Measurements from ENCODE around the gene NFATC2. TPM values are rescaled to one million over a fixed set of nuclear protein-coding genes. Genes with fewer than 3 reads are reported as not detected.

Gene NFATC2
- total RNA-seq, 2 experiments from 2014 or later: 53.5 to 55.8 TPM

DNA sequence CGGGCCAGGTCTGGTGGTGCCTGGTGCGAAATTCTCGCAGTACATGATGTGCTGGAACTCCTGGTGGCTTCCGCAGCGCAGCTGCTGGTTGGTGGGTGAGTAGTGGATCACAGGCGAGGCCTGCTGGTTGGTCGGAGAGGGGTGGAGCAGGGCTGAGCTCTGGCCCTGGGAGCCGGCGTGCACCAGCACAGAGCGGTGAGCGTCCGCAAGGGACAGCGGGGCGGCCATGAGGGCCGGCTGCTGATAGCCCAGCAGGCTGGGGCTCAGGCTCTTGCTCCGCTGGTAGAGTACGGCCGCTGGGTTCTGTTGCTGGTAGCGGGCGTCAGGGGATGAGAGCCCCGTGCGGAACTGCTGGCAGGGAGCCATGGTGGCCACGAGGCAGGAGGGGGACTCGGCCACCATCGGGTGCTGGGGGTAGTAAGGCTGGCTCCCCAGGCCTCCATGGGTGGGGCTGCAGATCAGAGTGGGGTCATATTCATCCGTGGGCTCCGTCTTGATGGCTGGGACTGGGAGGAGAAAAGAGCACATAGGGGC, 110.2 kb downstream of the NFATC2 start:
- H3K36me3 Mint-ChIP-seq (ENCODE audit: low read depth): peaks cover 73% of the 10 kb centered on the region
- DNase-seq (no peak), ATAC-seq (no peak)
- H3K4me1 Mint-ChIP-seq (ENCODE audit: low read depth): peaks cover 56% of the 10 kb centered on the region
- no peak overlapping the region for H3K4me3 Mint-ChIP-seq
- H3K27ac Mint-ChIP-seq: peak overlapping the region; percentile 55
- POLR2A ChIA-PET: interaction anchor here (0.6 kb wide), 1 partner anchor 47 kb away, joined by 3 read pairs; no protein-coding TSS in a partner anchor
- CTCF ChIA-PET: interaction anchor here (0.9 to 1.2 kb wide), 3 partner anchors 47 to 192 kb away, joined by 3 read pairs; no protein-coding TSS in a partner anchor
- H3K27me3 Mint-ChIP-seq (ENCODE audit: low read depth): no peaks in the 10 kb centered on the region
- no peaks in the 10 kb centered on the region for H3K9me3 Mint-ChIP-seq (ENCODE audit: insufficient read depth)

DNA sequence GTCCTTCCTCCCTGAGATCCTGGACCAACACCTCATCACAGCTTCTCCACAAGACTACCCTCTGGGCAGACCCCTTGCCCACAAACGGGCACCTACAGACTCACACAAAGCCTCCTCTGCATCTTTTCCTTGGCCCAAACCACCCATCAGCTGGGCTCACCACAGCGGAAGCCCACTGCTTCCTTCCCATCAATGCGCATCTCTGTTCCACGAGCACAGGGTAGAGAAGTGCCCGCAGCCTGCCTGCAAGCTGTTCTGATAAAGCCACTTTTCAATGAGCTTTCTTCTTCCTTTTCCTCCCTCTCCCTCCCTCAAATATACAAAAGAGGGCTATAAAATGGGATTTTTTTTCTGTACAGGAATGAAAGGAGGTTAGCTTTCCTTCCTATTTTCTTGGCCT, 111.2 kb downstream of the NFATC2 start:
- peaks cover 77% of the 10 kb centered on the region for H3K36me3 Mint-ChIP-seq (ENCODE audit: low read depth)
- POLR2A ChIA-PET: interaction anchor here (0.6 kb wide), 1 partner anchor 25 kb away, joined by 3 read pairs; no protein-coding TSS in a partner anchor
- CTCF ChIA-PET: interaction anchor here (0.9 to 1.2 kb wide), 3 partner anchors 9 to 193 kb away, joined by 3 read pairs; no protein-coding TSS in a partner anchor

DNA sequence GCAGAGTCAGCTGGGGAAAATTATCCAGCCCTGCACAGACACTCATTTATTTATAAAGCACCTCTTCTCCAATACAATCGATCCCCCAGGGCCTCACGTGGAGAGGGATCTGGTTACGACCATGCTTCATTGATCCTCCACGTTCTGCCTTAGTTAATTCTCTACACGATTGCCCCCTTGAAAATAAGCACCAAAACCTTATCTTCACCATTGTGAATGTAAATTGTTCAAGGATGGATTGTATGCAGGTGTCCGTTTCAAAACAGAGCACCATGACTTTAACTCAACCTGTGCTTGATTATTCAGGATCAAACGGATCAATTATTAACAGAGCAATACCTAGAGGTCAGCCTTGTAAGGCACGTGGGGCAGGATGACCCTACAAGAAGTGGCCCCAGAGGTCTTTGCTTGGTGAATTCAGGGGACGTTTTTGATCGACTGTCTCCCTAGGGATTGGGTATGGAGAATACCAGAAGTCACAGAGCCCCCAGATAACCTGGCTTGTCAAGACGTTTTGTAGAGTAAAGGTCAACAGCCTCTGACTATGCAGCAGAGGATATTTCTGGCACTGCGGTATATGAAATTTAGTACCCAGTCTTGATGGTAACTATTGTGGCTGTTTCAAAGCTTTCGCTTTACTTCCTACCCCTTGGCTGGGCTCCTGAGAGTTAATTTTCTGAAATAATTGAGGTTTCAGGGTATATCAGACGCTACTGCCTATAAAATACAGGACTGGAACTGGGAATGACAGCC, 112.1 kb downstream of the NFATC2 start:
- no peaks in the 10 kb centered on the region for H3K9me3 Mint-ChIP-seq (ENCODE audit: insufficient read depth)

More for the DNA sequence above, 111.2 kb downstream of the NFATC2 start:
- no peaks in the 10 kb centered on the region for H3K9me3 Mint-ChIP-seq (ENCODE audit: insufficient read depth)
- DNase-seq: peak; percentile 53
- peak overlapping the region; percentile 39 for H3K4me3 Mint-ChIP-seq
- no peaks in the 10 kb centered on the region for H3K27me3 Mint-ChIP-seq (ENCODE audit: low read depth)
- H3K27ac Mint-ChIP-seq: peak overlapping the region; percentile 85
- ATAC-seq: peak; percentile 54
- peaks cover 62% of the 10 kb centered on the region for H3K4me1 Mint-ChIP-seq (ENCODE audit: low read depth)

DNA sequence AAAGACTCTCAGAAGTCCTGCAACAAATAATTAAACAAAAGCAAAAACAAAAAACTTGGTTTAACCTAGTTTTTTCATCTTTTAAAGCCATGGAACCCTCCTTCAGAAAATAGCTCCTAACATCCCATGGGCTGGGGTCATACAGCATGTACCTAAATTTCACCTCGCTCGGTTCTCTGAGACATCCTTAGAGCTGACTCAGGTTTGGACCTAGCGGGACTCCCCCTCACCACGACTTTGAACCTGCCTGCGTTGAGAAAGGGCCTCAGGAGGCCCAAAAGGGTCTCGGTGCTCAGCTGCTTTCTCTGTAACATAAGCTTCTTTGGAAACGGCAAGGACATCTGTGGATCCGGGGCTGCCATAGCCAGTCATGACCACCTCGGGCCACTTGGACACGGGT, 112.8 kb downstream of the NFATC2 start:
- no peaks in the 10 kb centered on the region for H3K27me3 Mint-ChIP-seq (ENCODE audit: low read depth)
- ChIA-PET CTCF (interaction anchor here (1.4 kb wide), 1 partner anchor 113 kb away, joined by 4 read pairs; the partner anchor contains the start of gene NFATC2), POLR2A (no interaction called here)
- no peak overlapping the region for H3K27ac Mint-ChIP-seq
- ATAC-seq: no peak
- peaks cover 76% of the 10 kb centered on the region for H3K4me1 Mint-ChIP-seq (ENCODE audit: low read depth)
- no peak for DNase-seq
- no peaks in the 10 kb centered on the region for H3K9me3 Mint-ChIP-seq (ENCODE audit: insufficient read depth)
- H3K4me3 Mint-ChIP-seq: no peak overlapping the region
- peaks cover 74% of the 10 kb centered on the region for H3K36me3 Mint-ChIP-seq (ENCODE audit: low read depth)

More for the DNA sequence above, 112.1 kb downstream of the NFATC2 start:
- ATAC-seq (no peak), DNase-seq (no peak)
- Mint-ChIP-seq H3K36me3 (ENCODE audit: low read depth) (peaks cover 78% of the 10 kb centered on the region), H3K4me3 (no peak overlapping the region), H3K27ac (no peak overlapping the region), H3K27me3 (ENCODE audit: low read depth) (no peaks in the 10 kb centered on the region), H3K4me1 (ENCODE audit: low read depth) (peaks cover 72% of the 10 kb centered on the region)
- ChIA-PET CTCF (interaction anchor here (1.2 to 1.4 kb wide), 2 partner anchors 8 to 112 kb away, joined by 3 to 4 read pairs; partner anchors contain the start of gene NFATC2), POLR2A (no interaction called here)

DNA sequence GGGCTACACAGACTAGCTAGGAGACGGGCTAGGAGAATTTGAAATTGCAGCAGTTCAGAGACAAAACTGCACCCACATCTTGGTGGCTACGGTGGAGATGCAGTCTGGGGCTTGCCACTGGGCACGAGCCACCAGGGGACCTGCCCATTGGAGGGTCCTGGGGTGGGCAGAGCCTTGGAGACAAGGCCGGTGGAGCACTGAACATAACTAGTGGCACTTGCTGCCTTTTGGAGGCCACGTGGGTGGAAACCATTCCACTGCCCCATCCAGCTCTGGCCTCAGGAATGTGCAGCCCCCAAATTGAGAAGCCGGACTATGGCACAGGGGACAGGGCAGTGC, 113.4 kb downstream of the NFATC2 start:
- Mint-ChIP-seq H3K4me3 (no peak overlapping the region), H3K36me3 (ENCODE audit: low read depth) (peaks cover 76% of the 10 kb centered on the region), H3K9me3 (ENCODE audit: insufficient read depth) (no peaks in the 10 kb centered on the region), H3K27ac (no peak overlapping the region), H3K4me1 (ENCODE audit: low read depth) (peaks cover 82% of the 10 kb centered on the region), H3K27me3 (ENCODE audit: low read depth) (no peaks in the 10 kb centered on the region)
- ATAC-seq (no peak), DNase-seq (no peak)
- CTCF ChIA-PET: interaction anchor here (1.4 kb wide), 1 partner anchor 113 kb away, joined by 4 read pairs; the partner anchor contains the start of gene NFATC2
- POLR2A ChIA-PET: no interaction called here

DNA sequence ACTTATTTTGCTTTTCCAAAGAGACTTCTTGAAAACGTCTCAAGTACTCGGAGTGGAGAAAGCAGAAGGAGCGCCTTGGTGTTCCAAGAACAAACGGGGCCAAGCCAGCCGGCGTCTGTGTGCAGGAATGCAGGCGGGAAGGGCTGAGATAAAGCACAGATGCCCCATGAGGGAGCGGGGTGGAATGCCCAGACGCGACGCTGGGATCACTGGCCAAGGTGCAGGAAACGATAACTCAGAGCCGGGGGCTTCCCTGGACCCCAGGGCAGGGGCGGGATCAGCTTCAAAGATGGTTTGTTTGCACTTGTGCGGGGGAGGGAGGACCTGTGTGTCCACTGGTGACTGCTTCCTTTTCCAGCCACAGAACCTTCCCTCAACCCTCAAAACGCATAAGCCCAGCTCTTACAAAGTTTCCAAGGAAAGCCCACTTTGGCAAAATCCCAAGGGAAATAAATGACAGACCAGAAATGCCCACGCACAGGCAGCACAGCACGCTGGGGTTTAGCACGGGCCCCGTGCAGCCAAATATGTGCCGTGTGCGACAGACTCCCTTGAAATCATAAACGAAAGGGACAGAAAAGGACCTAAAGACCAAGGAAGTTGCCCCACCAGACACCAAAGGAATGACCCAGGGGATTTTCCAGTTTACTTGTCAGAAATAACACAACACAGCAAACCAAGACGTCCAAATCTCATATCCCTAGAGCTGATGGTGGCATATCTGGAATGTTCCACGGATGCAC, 113.9 kb downstream of the NFATC2 start:
- POLR2A ChIA-PET: no interaction called here
- ATAC-seq: no peak

DNA sequence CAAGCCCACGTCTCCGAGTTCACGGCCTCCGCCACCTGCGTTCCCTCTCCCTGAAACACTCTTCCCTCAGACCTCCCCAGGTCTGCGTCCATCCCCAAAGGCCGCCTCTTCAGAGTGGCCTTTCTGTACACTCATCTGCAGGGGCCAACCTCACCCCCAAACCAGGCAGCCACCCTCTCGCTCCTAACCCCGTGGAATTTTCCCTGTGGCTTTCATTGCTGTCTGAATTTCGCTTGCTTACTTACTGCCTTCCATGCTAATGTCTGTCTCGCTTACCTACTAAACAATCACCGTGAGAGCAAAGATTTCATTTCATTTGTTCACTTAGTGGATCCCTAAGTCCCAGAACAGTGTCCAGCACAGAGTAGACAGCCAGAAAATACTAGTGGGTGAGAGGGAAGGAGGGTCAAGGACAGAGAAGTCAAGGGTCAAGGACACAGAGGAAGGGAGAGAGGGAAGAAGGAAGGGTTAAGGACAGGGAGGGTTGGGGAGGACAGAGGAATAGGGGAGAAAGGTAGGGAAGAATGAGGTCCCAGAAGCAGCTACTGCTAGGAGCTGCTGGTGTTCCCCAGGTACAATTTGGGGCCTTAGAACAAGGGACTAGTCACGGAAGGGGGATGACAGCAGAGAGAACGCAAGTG, 114.7 kb downstream of the NFATC2 start:
- Mint-ChIP-seq H3K36me3 (ENCODE audit: low read depth) (peaks cover 75% of the 10 kb centered on the region), H3K9me3 (ENCODE audit: insufficient read depth) (no peaks in the 10 kb centered on the region), H3K27me3 (ENCODE audit: low read depth) (no peaks in the 10 kb centered on the region), H3K4me3 (no peak overlapping the region), H3K4me1 (ENCODE audit: low read depth) (peaks cover 81% of the 10 kb centered on the region), H3K27ac (peak overlapping the region; percentile 82)
- no peak for ATAC-seq
- ChIA-PET CTCF (no interaction called here), POLR2A (no interaction called here)
- DNase-seq: no peak

More for the DNA sequence above, 113.9 kb downstream of the NFATC2 start:
- peaks cover 87% of the 10 kb centered on the region for H3K4me1 Mint-ChIP-seq (ENCODE audit: low read depth)
- H3K4me3 Mint-ChIP-seq: no peak overlapping the region
- H3K9me3 Mint-ChIP-seq (ENCODE audit: insufficient read depth): no peaks in the 10 kb centered on the region
- H3K36me3 Mint-ChIP-seq (ENCODE audit: low read depth): peaks cover 79% of the 10 kb centered on the region
- H3K27ac Mint-ChIP-seq: no peak overlapping the region
- CTCF ChIA-PET: interaction anchor here (1.4 kb wide), 1 partner anchor 114 kb away, joined by 4 read pairs; the partner anchor contains the start of gene NFATC2
- DNase-seq: no peak
- H3K27me3 Mint-ChIP-seq (ENCODE audit: low read depth): no peaks in the 10 kb centered on the region

DNA sequence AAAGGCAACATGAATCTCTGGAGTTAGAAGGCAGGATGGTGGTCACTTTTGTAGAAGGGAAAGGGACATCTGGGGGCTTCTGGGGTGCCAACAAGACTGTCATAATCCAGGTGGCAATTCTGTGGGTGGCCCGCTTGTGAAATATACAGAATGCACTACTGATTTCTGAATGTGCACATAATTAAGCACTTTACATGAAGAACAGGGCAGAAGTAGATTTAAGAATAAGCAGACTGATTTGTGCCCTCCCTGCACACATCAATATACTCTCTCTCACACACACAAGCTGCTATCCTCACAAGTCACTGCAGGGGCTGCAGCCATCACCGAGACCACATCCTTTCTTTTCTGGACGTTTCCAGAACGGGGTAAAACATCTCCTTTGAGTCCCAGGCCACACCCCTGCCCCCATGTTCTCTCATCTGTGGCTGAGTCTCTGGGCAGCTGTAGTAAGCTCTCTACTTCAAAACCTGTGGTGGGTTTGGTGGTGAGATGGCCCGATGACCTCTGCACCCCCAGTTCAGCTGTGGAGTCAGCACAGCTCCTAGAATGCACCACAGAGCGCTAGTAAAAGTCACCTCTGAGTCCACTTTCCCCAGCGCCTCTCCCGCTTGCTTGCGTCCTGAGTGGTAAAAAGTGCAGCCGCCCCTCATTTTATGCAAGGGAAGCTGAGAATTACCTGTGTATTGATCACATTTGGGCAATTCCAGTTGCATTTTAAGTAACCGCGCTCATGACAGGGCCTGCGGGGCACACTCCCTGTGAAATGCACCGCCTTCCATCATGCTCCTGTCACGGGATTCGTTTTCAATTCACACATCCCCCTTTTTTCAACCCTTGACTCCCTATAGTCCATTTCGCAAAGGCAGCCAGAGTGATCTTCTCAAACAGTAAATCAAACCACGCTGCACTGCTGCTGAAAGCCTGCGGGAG, 115.5 kb downstream of the NFATC2 start:
- POLR2A ChIA-PET: interaction anchor here (0.7 kb wide), 1 partner anchor 24 kb away, joined by 4 read pairs; no protein-coding TSS in a partner anchor
- H3K4me1 Mint-ChIP-seq (ENCODE audit: low read depth): peaks cover 79% of the 10 kb centered on the region
- ATAC-seq (peak; percentile 58), DNase-seq (peak; percentile 63)
- H3K4me3 Mint-ChIP-seq: no peak overlapping the region
- H3K9me3 Mint-ChIP-seq (ENCODE audit: insufficient read depth): no peaks in the 10 kb centered on the region
- H3K36me3 Mint-ChIP-seq (ENCODE audit: low read depth): peaks cover 75% of the 10 kb centered on the region
- H3K27ac Mint-ChIP-seq: peak overlapping the region; percentile 82
- CTCF ChIA-PET: interaction anchor here (0.8 to 1.5 kb wide), 3 partner anchors 34 to 115 kb away, joined by 3 to 4 read pairs (median 3); partner anchors contain the start of gene NFATC2
- no peaks in the 10 kb centered on the region for H3K27me3 Mint-ChIP-seq (ENCODE audit: low read depth)

DNA sequence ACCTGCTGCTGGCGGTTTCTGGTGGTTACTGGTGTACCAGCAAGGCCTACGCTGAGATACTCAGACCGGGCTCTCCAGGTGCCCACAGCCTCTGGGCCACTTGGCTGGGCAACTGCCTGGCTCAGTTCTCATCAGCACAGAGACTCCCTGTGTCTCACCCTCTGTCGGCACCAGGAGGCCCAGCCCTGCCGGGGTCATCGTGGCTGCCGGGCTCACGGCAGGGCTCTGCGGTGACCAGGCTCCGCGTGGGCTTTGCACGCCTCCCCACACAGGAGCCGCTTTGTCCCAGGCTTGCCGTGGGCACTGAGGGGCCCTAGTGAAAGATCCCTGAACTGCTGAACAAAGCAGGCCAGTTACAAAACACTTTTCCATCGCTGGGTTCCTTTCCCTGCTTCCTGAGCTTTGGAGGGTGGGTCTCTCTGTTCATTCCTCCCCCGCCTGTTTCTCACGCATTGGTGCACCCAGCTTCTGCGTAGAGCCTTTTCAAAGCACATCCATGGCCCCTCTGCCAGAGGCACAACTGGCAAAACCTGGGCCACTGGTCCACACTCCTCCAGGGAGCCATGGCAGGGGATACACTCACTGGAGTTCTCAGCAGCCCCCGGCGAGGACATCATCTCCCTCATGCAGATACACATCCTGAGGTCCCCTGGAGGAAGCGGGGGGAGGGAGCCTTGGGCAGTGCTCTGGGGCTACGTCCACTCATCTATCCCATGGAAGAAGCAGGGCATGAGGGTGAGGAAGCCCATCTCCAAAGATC, 117.0 kb downstream of the NFATC2 start:
- Mint-ChIP-seq H3K9me3 (ENCODE audit: insufficient read depth) (no peaks in the 10 kb centered on the region), H3K4me3 (no peak overlapping the region), H3K36me3 (ENCODE audit: low read depth) (peaks cover 76% of the 10 kb centered on the region), H3K4me1 (ENCODE audit: low read depth) (peaks cover 75% of the 10 kb centered on the region), H3K27ac (peak overlapping the region; percentile 82), H3K27me3 (ENCODE audit: low read depth) (no peaks in the 10 kb centered on the region)
- ChIA-PET POLR2A (no interaction called here), CTCF (interaction anchor here (1.5 kb wide), 1 partner anchor 116 kb away, joined by 3 read pairs; the partner anchor contains the start of gene NFATC2)
- no peak for DNase-seq
- peak; percentile 20 for ATAC-seq
